A549 (cell line): ENCODE results near the gene SETD7. TPM values are rescaled to one million over a fixed set of nuclear protein-coding genes. Genes with fewer than 3 reads are reported as not detected.

Experiments used
- ATAC-seq, 2 experiments: fragments of 200-7000 bp in 1 of 2; fragments of >200 bp in 1 of 2; cut with Nextera tagmentation in 1 of 2; cut with Tn5 transposase in 1 of 2; 3 replicates each; pipeline versions ENCODE4 v1.8.0 to v1.9.1; 2018 to 2020; ENCODE audit warnings: mild to moderate bottlenecking in 1 of 2, moderate library complexity in 1 of 2
- CTCF ChIA-PET: fragments of 300-600 bp; sonication (Branson Sonifier 250); formaldehyde crosslinking; extraction: SDS; loops from one replicate; lab custom pipeline; 2021; ENCODE audit warnings: antibody characterized with exemption, inconsistent platforms; lab: Yijun Ruan, JAX
- POLR2A ChIA-PET: fragments of 350-600 bp; formaldehyde crosslinking; extraction: SDS; loops from one replicate; lab custom pipeline; 2021; ENCODE audit warnings: antibody characterized with exemption, inconsistent platforms; lab: Yijun Ruan, JAX
- DNase-seq, 2 experiments: peaks; one replicate each; pipeline versions ENCODE4 v3.0.0 to v3.0.0-alpha.2; 2011 to 2016; ENCODE audit warnings: low read depth in 1 of 2, low spot score in 1 of 2
- FAIRE-seq: peaks from 2 replicates; lab custom pipeline; 2011; peaks lifted over from hg19 to GRCh38; lab: Jason Lieb, UNC
- H3K27ac ChIP-seq, 2 experiments: fragments of >200 bp; sonication (Bioruptor Twin); formaldehyde crosslinking; 3 replicates each; pipeline ENCODE4 v1.5.1; 2016 to 2017
- H3K4me1 ChIP-seq: fragments of >200 bp; sonication (Bioruptor Twin); formaldehyde crosslinking; 3 replicates; pipeline ENCODE4 v1.6.1; 2016
- H3K4me2 ChIP-seq: fragments of >200 bp; sonication (Bioruptor Twin); formaldehyde crosslinking; 3 replicates; pipeline ENCODE4 v1.6.1; 2016
- H3K4me3 ChIP-seq: fragments of >200 bp; sonication (Bioruptor Twin); formaldehyde crosslinking; 3 replicates; pipeline ENCODE4 v1.5.1; 2016
- H3K9me3 ChIP-seq: fragments of >200 bp; sonication (Bioruptor Twin); formaldehyde crosslinking; 3 replicates; pipeline ENCODE4 v1.6.1; 2016
- BCL3 ChIP-seq: fragments of >200 bp; sonication (Bioruptor Twin); formaldehyde crosslinking; IDR thresholded peaks from 3 replicates; pipeline ENCODE4 v1.6.1; 2016
- BHLHE40 ChIP-seq: IDR thresholded peaks from 2 replicates; pipeline ENCODE4 v1.6.1; 2012; ENCODE audit warnings: low read depth, low read length, inconsistent platforms
- CBX8 ChIP-seq: fragments of 200-600 bp; sonication (generic); IDR thresholded peaks from 2 replicates; pipeline ENCODE4 v1.6.1; 2016
- CEBPB ChIP-seq, 2 experiments: fragments of >200 bp in 1 of 2; sonication (Bioruptor Twin) in 1 of 2; formaldehyde crosslinking in 1 of 2; IDR thresholded peaks; 2 replicates each; pipeline ENCODE4 v1.6.1; 2012 to 2016
- EHF ChIP-seq: fragments of 250-450 bp; sonication (Bioruptor Pico); IDR thresholded peaks from 2 replicates; pipeline ENCODE4 v1.5.0; 2020; ENCODE audit warnings: mild to moderate bottlenecking
- FOSB ChIP-seq: fragments of 250-450 bp; sonication (Bioruptor Pico); IDR thresholded peaks from 2 replicates; pipeline ENCODE4 v1.5.0; 2020; ENCODE audit warnings: mild to moderate bottlenecking, moderate library complexity
- FOSL2 ChIP-seq, 2 experiments: fragments of 450-650 bp in 1 of 2; fragments of >200 bp in 1 of 2; sonication (Bioruptor Twin) in 1 of 2; formaldehyde crosslinking; IDR thresholded peaks; 2 replicates each; pipeline versions ENCODE4 v1.5.0 to v1.6.1; 2016 to 2020; ENCODE audit warnings: mild to moderate bottlenecking in 1 of 2, moderate library complexity in 1 of 2
- FOXS1 ChIP-seq: fragments of 250-450 bp; sonication (Bioruptor Pico); IDR thresholded peaks from 2 replicates; pipeline ENCODE4 v1.5.0; 2020; ENCODE audit warnings: mild to moderate bottlenecking, moderate library complexity
- HEYL ChIP-seq: fragments of 250-450 bp; sonication (Bioruptor Pico); IDR thresholded peaks from 2 replicates; pipeline ENCODE4 v1.8.0; 2021; ENCODE audit warnings: mild to moderate bottlenecking, moderate library complexity
- HMGXB4 ChIP-seq: fragments of 250-450 bp; sonication (Bioruptor Pico); IDR thresholded peaks from 2 replicates; pipeline ENCODE4 v1.5.0; 2021; ENCODE audit warnings: mild to moderate bottlenecking, moderate library complexity, borderline replicate concordance
- HOXA7 ChIP-seq: fragments of 250-450 bp; sonication (Bioruptor Pico); IDR thresholded peaks from 2 replicates; pipeline ENCODE4 v1.5.0; 2020; ENCODE audit warnings: mild to moderate bottlenecking, moderate library complexity
- HOXB13 ChIP-seq: fragments of 250-450 bp; sonication (Bioruptor Pico); IDR thresholded peaks from 2 replicates; pipeline ENCODE4 v1.5.0; 2020; ENCODE audit warnings: low read depth, mild to moderate bottlenecking, moderate library complexity
- JUN ChIP-seq, 2 experiments: fragments of >200 bp; sonication (Bioruptor Twin); formaldehyde crosslinking; IDR thresholded peaks; 2 replicates in 1 of 2; 3 replicates in 1 of 2; pipeline ENCODE4 v1.6.1; 2016 to 2017
- MYC ChIP-seq: IDR thresholded peaks from 2 replicates; pipeline ENCODE4 v1.6.1; 2012; ENCODE audit warnings: mild to moderate bottlenecking, inconsistent platforms, low read length, improper control_type of control experiment, borderline replicate concordance
- NR3C1 ChIP-seq: fragments of >200 bp; sonication (Bioruptor Twin); formaldehyde crosslinking; IDR thresholded peaks from 3 replicates; pipeline ENCODE4 v1.6.1; 2017
- POLR2A ChIP-seq: IDR thresholded peaks from 2 replicates; pipeline ENCODE4 v1.6.1; 2012; ENCODE audit warnings: mild to moderate bottlenecking, low read length
- POLR2AphosphoS2 ChIP-seq: conservative IDR thresholded peaks from 2 replicates; pipeline ENCODE4 v1.6.1; 2012; ENCODE audit warnings: low read length, improper control_type of control experiment, inconsistent platforms
- RFX5 ChIP-seq: fragments of 450-650 bp; IDR thresholded peaks from 2 replicates; pipeline ENCODE4 v1.7.1; 2014; ENCODE audit warnings: antibody characterized with exemption, mild to moderate bottlenecking, moderate library complexity
- RNF2 ChIP-seq: fragments of 200-600 bp; sonication (generic); IDR thresholded peaks from 2 replicates; pipeline ENCODE4 v1.6.1; 2016; ENCODE audit warnings: low read depth, mild to moderate bottlenecking, antibody characterized with exemption, moderate library complexity, borderline replicate concordance
- SMC3 ChIP-seq: fragments of >200 bp; sonication (Bioruptor Twin); formaldehyde crosslinking; IDR thresholded peaks from 3 replicates; pipeline ENCODE4 v1.6.1; 2018; ENCODE audit warnings: inconsistent platforms
- SREBF2 ChIP-seq: fragments of 450-650 bp; IDR thresholded peaks from 2 replicates; pipeline ENCODE4 v1.6.1; 2014; ENCODE audit warnings: mild to moderate bottlenecking, moderate library complexity
- WGBS: methylation state at CpG from one replicate; pipeline ENCODE4 v1.1.6; 2017; ENCODE audit errors: missing lambda C conversion rate; 5-methylcytosine and 5-hydroxymethylcytosine counted together
- polyA plus RNA-seq, 4 experiments: library from polyadenylated mRNA; depleted of rRNA in 3 of 4; stranded (reverse); fragments of >200 nt; fragmentation: RNase III in 1 of 4; extraction: RNeasy Plus Mini Kit Qiagen cat#74134 plus additional on column Dnase treatment in 1 of 4; gene quantifications; 2 replicates in 3 of 4; 3 replicates in 1 of 4; pipeline ENCODE4 v1.2.3, GENCODE V29; 2011 to 2017
- TF ChIP-seq, protein P1 (sequence below): IDR thresholded peaks from 2 replicates; pipeline ENCODE4 v1.6.1; 2012
- TF ChIP-seq, protein P2 (sequence below): IDR thresholded peaks from 2 replicates; pipeline ENCODE4 v1.6.1; 2012; ENCODE audit warnings: low read depth, borderline replicate concordance
- TF ChIP-seq, protein P3 (sequence below): fragments of >200 bp; sonication (Bioruptor Twin); formaldehyde crosslinking; IDR thresholded peaks from 2 replicates; pipeline ENCODE4 v1.6.1; 2016

The SETD7 gene
- polyA plus RNA-seq, 2 of the 4 experiments (the other 2 are of a cell fraction) = 30.6 to 39.1 TPM

DNA sequence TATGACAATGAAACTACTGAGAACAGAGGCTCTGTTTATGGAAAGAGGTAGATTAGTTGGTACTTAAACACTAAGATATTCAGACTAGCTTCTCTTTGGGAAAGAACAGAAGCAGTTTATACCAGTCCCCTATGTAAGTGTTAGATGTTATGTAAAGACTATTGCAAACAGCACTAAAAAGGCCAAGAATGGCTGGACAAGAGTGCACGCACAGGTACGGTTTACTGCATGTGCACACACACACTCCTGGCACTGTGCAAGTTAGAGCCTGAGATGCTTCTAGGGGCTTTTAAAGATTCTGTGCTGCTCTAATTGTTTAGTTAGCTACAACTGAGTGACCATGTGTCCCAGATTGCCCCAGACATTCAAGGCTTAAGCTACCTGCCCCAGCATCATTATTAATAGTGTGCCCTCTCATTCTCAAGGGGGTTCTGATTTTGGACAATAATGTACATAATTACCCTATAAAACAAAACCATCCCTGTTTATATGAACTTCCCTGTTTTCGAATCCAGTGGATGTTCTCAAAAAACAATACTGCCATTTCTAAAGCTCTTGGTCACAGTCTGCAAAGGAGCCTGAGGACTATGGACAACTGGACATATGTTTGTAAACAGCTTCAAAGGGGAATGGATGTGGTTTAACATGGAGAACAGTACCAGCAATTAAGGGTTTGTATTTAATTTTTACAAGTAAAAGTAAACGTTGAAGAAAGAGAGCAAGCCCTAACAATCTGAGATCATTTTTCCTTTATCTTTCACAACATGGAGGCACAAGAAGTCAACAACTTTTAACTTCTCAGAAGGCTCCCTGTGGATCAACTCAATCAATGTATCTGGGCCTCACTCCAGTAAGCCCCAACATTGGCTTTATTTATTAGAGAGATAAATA is 2.0 kb downstream of the SETD7 start:
- no peak for FAIRE-seq

GRCh38 chr4:139552517-139553307 is 3.3 kb downstream of the SETD7 start:
- peaks cover 56% of the 10 kb centered on the region for H3K4me1 ChIP-seq
- POLR2A ChIA-PET = interaction anchor here (0.6 kb wide), 1 partner anchor 99 kb away, joined by 4 read pairs; no protein-coding TSS in a partner anchor
- peak overlapping the region; percentile 49 to 80; a peak in 5 of 6 replicates for H3K27ac ChIP-seq
- H3K9me3 ChIP-seq = no peaks in the 10 kb centered on the region
- WGBS = 36% methylated on average over 5 of the region's 5 CpGs
- ATAC-seq (no peak), DNase-seq (no peak), FAIRE-seq (no peak)
- H3K4me3 ChIP-seq = peak overlapping the region; percentile 17; the same call in 1 of the 3 replicates
- CTCF ChIA-PET = interaction anchor here (1.2 kb wide), 2 partner anchors 25 to 102 kb away, joined by 3 to 4 read pairs; no protein-coding TSS in a partner anchor
- H3K4me2 ChIP-seq = peak overlapping the region; percentile 84
- TF ChIP-seq EHF (CRISPR knock-in tag) = no peak
- no peak for TF ChIP-seq RNF2
- no peak for TF ChIP-seq HOXB13
- no peak for TF ChIP-seq SREBF2
- TF ChIP-seq CEBPB (IDR thresholded peaks at IDR 0.05) = no peak
- TF ChIP-seq, protein P1, sequence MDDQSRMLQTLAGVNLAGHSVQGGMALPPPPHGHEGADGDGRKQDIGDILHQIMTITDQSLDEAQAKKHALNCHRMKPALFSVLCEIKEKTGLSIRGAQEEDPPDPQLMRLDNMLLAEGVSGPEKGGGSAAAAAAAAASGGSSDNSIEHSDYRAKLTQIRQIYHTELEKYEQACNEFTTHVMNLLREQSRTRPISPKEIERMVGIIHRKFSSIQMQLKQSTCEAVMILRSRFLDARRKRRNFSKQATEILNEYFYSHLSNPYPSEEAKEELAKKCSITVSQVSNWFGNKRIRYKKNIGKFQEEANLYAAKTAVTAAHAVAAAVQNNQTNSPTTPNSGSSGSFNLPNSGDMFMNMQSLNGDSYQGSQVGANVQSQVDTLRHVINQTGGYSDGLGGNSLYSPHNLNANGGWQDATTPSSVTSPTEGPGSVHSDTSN = no peak
- TF ChIP-seq FOSB (CRISPR knock-in tag) = no peak
- no peak for TF ChIP-seq BHLHE40
- no peak for TF ChIP-seq FOXS1 (CRISPR knock-in tag)
- no peak for TF ChIP-seq NR3C1
- no peak for TF ChIP-seq FOSL2 (IDR thresholded peaks at IDR 0.05)
- TF ChIP-seq FOSL2 (CRISPR knock-in tag; IDR thresholded peaks at IDR 0.05) = no peak
- TF ChIP-seq, protein P2, sequence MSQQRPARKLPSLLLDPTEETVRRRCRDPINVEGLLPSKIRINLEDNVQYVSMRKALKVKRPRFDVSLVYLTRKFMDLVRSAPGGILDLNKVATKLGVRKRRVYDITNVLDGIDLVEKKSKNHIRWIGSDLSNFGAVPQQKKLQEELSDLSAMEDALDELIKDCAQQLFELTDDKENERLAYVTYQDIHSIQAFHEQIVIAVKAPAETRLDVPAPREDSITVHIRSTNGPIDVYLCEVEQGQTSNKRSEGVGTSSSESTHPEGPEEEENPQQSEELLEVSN = no peak
- no peak for TF ChIP-seq MYC

More for the DNA sequence above, 2.0 kb downstream of the SETD7 start:
- H3K27ac ChIP-seq = peak overlapping the region; percentile 98 to 99; a peak in 2 of 6 replicates
- H3K4me1 ChIP-seq = peaks cover 60% of the 10 kb centered on the region
- DNase-seq = no peak
- ATAC-seq = no peak
- TF ChIP-seq BCL3 (no peak), NR3C1 (no peak), HMGXB4 (CRISPR knock-in tag) (no peak), POLR2A (no peak), EHF (CRISPR knock-in tag) (no peak), POLR2AphosphoS2 (no peak), MYC (no peak), SMC3 (no peak), HOXA7 (CRISPR knock-in tag) (no peak), RFX5 (no peak), JUN (IDR thresholded peaks at IDR 0.05) (no peak), FOXS1 (CRISPR knock-in tag) (no peak), HEYL (CRISPR knock-in tag) (no peak), CBX8 (no peak)
- TF ChIP-seq, protein P3, sequence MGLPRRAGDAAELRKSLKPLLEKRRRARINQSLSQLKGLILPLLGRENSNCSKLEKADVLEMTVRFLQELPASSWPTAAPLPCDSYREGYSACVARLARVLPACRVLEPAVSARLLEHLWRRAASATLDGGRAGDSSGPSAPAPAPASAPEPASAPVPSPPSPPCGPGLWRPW = no peak
- peak overlapping the region; percentile 88 for H3K4me3 ChIP-seq
- no peaks in the 10 kb centered on the region for H3K9me3 ChIP-seq
- ChIA-PET POLR2A (no interaction called here), CTCF (interaction anchor here (0.7 to 1.4 kb wide), 3 partner anchors 27 to 101 kb away, joined by 3 to 4 read pairs (median 3); no protein-coding TSS in a partner anchor)
- 47% methylated on average over 4 of the region's 4 CpGs for WGBS
- peak overlapping the region; percentile 84 for H3K4me2 ChIP-seq
